OCI-LY1 (cell line): ENCODE results near the gene SBK2.

Experiments used
- H2AFZ ChIP-seq: fragments of 200-600 bp; sonication (generic), shearing (Covaris generic); 2 replicates; pipeline ENCODE4 v1.6.0; 2014; ENCODE audit warnings: antibody characterized with exemption, mild to moderate bottlenecking, low read length
- H3F3A ChIP-seq: fragments of 200-600 bp; sonication (generic), shearing (Covaris generic); 2 replicates; pipeline ENCODE4 v1.6.0; 2014; ENCODE audit warnings: mild to moderate bottlenecking, antibody characterized with exemption, low read length, moderate library complexity; ENCODE audit not compliant: insufficient read depth
- H3K27ac ChIP-seq: fragments of 200-600 bp; sonication (generic); 2 replicates; pipeline ENCODE4 v1.5.1; 2014; ENCODE audit warnings: low read length, mixed run types, mild to moderate bottlenecking, low read depth; ENCODE audit not compliant: poor library complexity, severe bottlenecking
- H3K27me3 ChIP-seq: fragments of 200-600 bp; sonication (generic); 2 replicates; pipeline ENCODE4 v1.6.0; 2014; ENCODE audit warnings: antibody characterized with exemption, mild to moderate bottlenecking, low read length, moderate library complexity; ENCODE audit not compliant: insufficient read depth
- H3K36me3 ChIP-seq: fragments of 200-600 bp; sonication (generic); 2 replicates; pipeline ENCODE4 v1.6.1; 2014; ENCODE audit warnings: mild to moderate bottlenecking, antibody characterized with exemption, low read length, moderate library complexity, mixed read lengths; ENCODE audit not compliant: insufficient read depth
- H3K4me1 ChIP-seq: fragments of 200-600 bp; sonication (generic); 2 replicates; pipeline ENCODE4 v1.5.1; 2014; ENCODE audit warnings: mild to moderate bottlenecking, low read length, moderate library complexity; ENCODE audit not compliant: insufficient read depth, severe bottlenecking
- H3K4me2 ChIP-seq: fragments of 200-600 bp; sonication (generic), shearing (Covaris generic); 2 replicates; pipeline ENCODE4 v1.6.1; 2014; ENCODE audit warnings: low read length
- H3K4me3 ChIP-seq: fragments of 200-600 bp; sonication (generic); 2 replicates; pipeline ENCODE4 v1.5.1; 2014; ENCODE audit warnings: low read length, low read depth, mild to moderate bottlenecking, mixed read lengths; ENCODE audit not compliant: poor library complexity, severe bottlenecking
- H3K79me2 ChIP-seq: fragments of 200-600 bp; shearing (Covaris generic); 2 replicates; pipeline ENCODE4 v1.6.1; 2016; ENCODE audit warnings: mixed run types, low read length, mixed read lengths; ENCODE audit not compliant: insufficient read depth
- H3K9ac ChIP-seq: fragments of 200-600 bp; sonication (generic), shearing (Covaris generic); 2 replicates; pipeline ENCODE4 v1.6.1; 2014; ENCODE audit warnings: mild to moderate bottlenecking, low read length, mixed read lengths
- H3K9me2 ChIP-seq: fragments of 200-600 bp; sonication (generic), shearing (Covaris generic); 2 replicates; pipeline ENCODE4 v1.6.1; 2014; ENCODE audit warnings: low read depth, mild to moderate bottlenecking, low read length, mixed read lengths
- H3K9me3 ChIP-seq: fragments of 200-600 bp; shearing (Covaris generic); 2 replicates; pipeline ENCODE4 v1.6.1; 2014; ENCODE audit warnings: low read length, mixed read lengths
- H4K20me1 ChIP-seq: fragments of 200-600 bp; sonication (generic), shearing (Covaris generic); 2 replicates; pipeline ENCODE4 v1.6.0; 2016; ENCODE audit warnings: mild to moderate bottlenecking, low read length; ENCODE audit not compliant: insufficient read depth
- CTCF ChIP-seq: fragments of 200-600 bp; sonication (generic), shearing (Covaris generic); IDR thresholded peaks from 2 replicates; pipeline ENCODE4 v1.5.1; 2017; ENCODE audit warnings: mild to moderate bottlenecking, antibody characterized with exemption, low read length, moderate library complexity, mixed read lengths
- EZH2 ChIP-seq: fragments of 200-600 bp; sonication (generic), shearing (Covaris generic); IDR thresholded peaks from 2 replicates; pipeline ENCODE4 v1.8.0; 2017; ENCODE audit warnings: borderline replicate concordance, mixed run types, mild to moderate bottlenecking, antibody characterized with exemption, low read length, moderate library complexity, mixed read lengths

Gene SBK2

GRCh38 chr19:55537741-55538111 is 793 bp upstream of the SBK2 start:
- H3K79me2 ChIP-seq: no peaks in the 10 kb centered on the region
- H3K4me3 ChIP-seq: no peak overlapping the region
- H3K36me3 ChIP-seq: no peaks in the 10 kb centered on the region
- H3K4me1 ChIP-seq: no peaks in the 10 kb centered on the region
- H4K20me1 ChIP-seq: no peaks in the 10 kb centered on the region
- no peak overlapping the region for H3K9ac ChIP-seq
- H3K4me2 ChIP-seq: no peak overlapping the region
- H3K27ac ChIP-seq: no peak overlapping the region
- TF ChIP-seq EZH2: no peak
- TF ChIP-seq CTCF: no peak
- no peaks in the 10 kb centered on the region for H3K9me3 ChIP-seq
- no peak overlapping the region for H2AFZ ChIP-seq
- no peaks in the 10 kb centered on the region for H3F3A ChIP-seq
- H3K27me3 ChIP-seq: no peaks in the 10 kb centered on the region
- no peaks in the 10 kb centered on the region for H3K9me2 ChIP-seq

GRCh38 chr19:55536366-55536765 is 567 bp downstream of the SBK2 start:
- Histone ChIP-seq H3K36me3 (no peaks in the 10 kb centered on the region), H4K20me1 (no peaks in the 10 kb centered on the region), H3K4me1 (no peaks in the 10 kb centered on the region), H3K9ac (no peak overlapping the region), H3K9me2 (no peaks in the 10 kb centered on the region), H3K9me3 (no peaks in the 10 kb centered on the region), H3K27me3 (no peaks in the 10 kb centered on the region), H3K27ac (no peak overlapping the region), H3K4me2 (no peak overlapping the region), H3K79me2 (no peaks in the 10 kb centered on the region), H2AFZ (no peak overlapping the region), H3F3A (no peaks in the 10 kb centered on the region), H3K4me3 (no peak overlapping the region)
- TF ChIP-seq EZH2: no peak
- no peak for TF ChIP-seq CTCF

- H3K4me3 ChIP-seq: no peak overlapping the region
- H3K9me3 ChIP-seq: no peaks in the 10 kb centered on the region
- no peak overlapping the region for H3K9ac ChIP-seq
- H3K4me2 ChIP-seq: no peak overlapping the region
- no peaks in the 10 kb centered on the region for H3K36me3 ChIP-seq
- H3K9me2 ChIP-seq: no peaks in the 10 kb centered on the region
- H2AFZ ChIP-seq: no peak overlapping the region
- TF ChIP-seq CTCF (no peak), EZH2 (no peak)
- no peaks in the 10 kb centered on the region for H3F3A ChIP-seq
- H3K27me3 ChIP-seq: no peaks in the 10 kb centered on the region
- H3K4me1 ChIP-seq: no peaks in the 10 kb centered on the region
- no peak overlapping the region for H3K27ac ChIP-seq
- no peaks in the 10 kb centered on the region for H3K79me2 ChIP-seq
- no peaks in the 10 kb centered on the region for H4K20me1 ChIP-seq
These were observed 975 bp downstream of the SBK2 start for GRCh38 chr19:55535965-55536350.
